ENCODE results near the gene ZFP36L1. TPM values are rescaled to one million over a fixed set of nuclear protein-coding genes. Genes with fewer than 3 reads are reported as not detected.

ZFP36L1 gene
- total RNA-seq, 1 experiment from 2014 or later, result 426 TPM

GRCh38 chr14:68809524-68809923 is 16.7 kb upstream of the ZFP36L1 start:
- no peaks in the 10 kb centered on the region for H3K9me3 Mint-ChIP-seq (ENCODE audit: unreplicated experiment)
- peaks cover 6% of the 10 kb centered on the region for H3K36me3 Mint-ChIP-seq (ENCODE audit: insufficient read depth, unreplicated experiment)
- CTCF ChIA-PET, result interaction anchor here (0.6 to 1.1 kb wide), 3 partner anchors 14 to 561 kb away, joined by 3 read pairs; no protein-coding TSS in a partner anchor
- TF ChIP-seq CTCF (IDR thresholded peaks at IDR 0.05; ENCODE audit: unreplicated experiment), result no peak
- POLR2A ChIA-PET, result interaction anchor here (0.9 to 2.2 kb wide), 3 partner anchors 9 to 17 kb away, joined by 3 to 13 read pairs (median 6); partner anchors contain the start of gene ZFP36L1
- no TSS peak for BruUV-seq (replicated peaks)
- intact Hi-C loops (cut with micrococcal nuclease), result no loop called here
- no peaks in the 10 kb centered on the region for H3K27me3 Mint-ChIP-seq (ENCODE audit: insufficient read depth, unreplicated experiment)
- H3K4me1 Mint-ChIP-seq (ENCODE audit: insufficient read depth, unreplicated experiment), result peaks cover 15% of the 10 kb centered on the region
- DNase-seq (ENCODE audit: unreplicated experiment), result no peak
- no peak overlapping the region for H3K4me3 Mint-ChIP-seq (ENCODE audit: unreplicated experiment)
- H3K27ac Mint-ChIP-seq (ENCODE audit: low read depth, unreplicated experiment), result no peak overlapping the region

GRCh38 chr14:68808696-68809480 is 16.0 kb upstream of the ZFP36L1 start:
- Mint-ChIP-seq H3K4me3 (ENCODE audit: unreplicated experiment) (no peak overlapping the region), H3K36me3 (ENCODE audit: insufficient read depth, unreplicated experiment) (peaks cover 6% of the 10 kb centered on the region), H3K27ac (ENCODE audit: low read depth, unreplicated experiment) (no peak overlapping the region), H3K9me3 (ENCODE audit: unreplicated experiment) (no peaks in the 10 kb centered on the region), H3K27me3 (ENCODE audit: insufficient read depth, unreplicated experiment) (no peaks in the 10 kb centered on the region), H3K4me1 (ENCODE audit: insufficient read depth, unreplicated experiment) (peaks cover 11% of the 10 kb centered on the region)
- no peak for DNase-seq (ENCODE audit: unreplicated experiment)
- ChIA-PET CTCF (interaction anchor here (0.6 to 1.1 kb wide), 4 partner anchors 14 to 560 kb away, joined by 3 read pairs; no protein-coding TSS in a partner anchor), POLR2A (interaction anchor here (0.9 to 2.2 kb wide), 3 partner anchors 8 to 16 kb away, joined by 3 to 13 read pairs (median 6); partner anchors contain the start of gene ZFP36L1)
- no TSS peak for BruUV-seq (replicated peaks)
- intact Hi-C loops (cut with micrococcal nuclease), result no loop called here
- TF ChIP-seq CTCF (IDR thresholded peaks at IDR 0.05; ENCODE audit: unreplicated experiment), result no peak

DNA sequence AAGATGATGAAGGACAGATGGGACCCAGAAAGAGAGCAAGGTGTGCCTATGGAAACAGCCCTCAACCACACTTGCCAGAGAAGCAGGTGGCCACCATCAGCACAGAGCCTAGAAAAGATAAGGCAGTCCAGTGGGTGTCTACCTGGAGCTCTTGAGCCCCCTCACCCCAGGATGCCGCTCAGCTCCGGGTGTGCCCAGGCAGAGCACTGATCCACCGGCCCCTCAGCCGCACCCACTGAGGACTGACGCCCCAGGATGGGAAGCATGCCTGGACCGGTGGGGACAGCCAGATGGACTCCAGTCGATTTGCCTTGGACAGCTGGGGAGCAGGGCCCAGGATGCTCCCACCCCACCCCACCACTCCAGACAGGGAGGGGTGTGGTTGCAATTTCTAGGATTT is 15.1 kb upstream of the ZFP36L1 start:
- DNase-seq (ENCODE audit: unreplicated experiment), result no peak
- Mint-ChIP-seq H3K27ac (ENCODE audit: low read depth, unreplicated experiment) (no peak overlapping the region), H3K9me3 (ENCODE audit: unreplicated experiment) (no peaks in the 10 kb centered on the region), H3K4me3 (ENCODE audit: unreplicated experiment) (no peak overlapping the region), H3K27me3 (ENCODE audit: insufficient read depth, unreplicated experiment) (no peaks in the 10 kb centered on the region), H3K4me1 (ENCODE audit: insufficient read depth, unreplicated experiment) (peaks cover 11% of the 10 kb centered on the region), H3K36me3 (ENCODE audit: insufficient read depth, unreplicated experiment) (peaks cover 6% of the 10 kb centered on the region)
- ChIA-PET CTCF (interaction anchor here (1.0 to 2.0 kb wide), 3 partner anchors 8 to 18 kb away, joined by 3 to 10 read pairs (median 3); no protein-coding TSS in a partner anchor), POLR2A (interaction anchor here (1.4 to 2.2 kb wide), 4 partner anchors 12 to 349 kb away, joined by 4 to 18 read pairs (median 6); partner anchors contain the start of gene ZFP36L1)
- no TSS peak for BruUV-seq (replicated peaks)
- TF ChIP-seq CTCF (IDR thresholded peaks at IDR 0.05; ENCODE audit: unreplicated experiment), result no peak
- intact Hi-C loops (cut with micrococcal nuclease), result no loop called here

- Mint-ChIP-seq H3K4me3 (ENCODE audit: unreplicated experiment) (no peak overlapping the region), H3K9me3 (ENCODE audit: unreplicated experiment) (peaks cover under 1% of the 10 kb centered on the region), H3K27me3 (ENCODE audit: insufficient read depth, unreplicated experiment) (no peaks in the 10 kb centered on the region), H3K4me1 (ENCODE audit: insufficient read depth, unreplicated experiment) (peaks cover 11% of the 10 kb centered on the region), H3K36me3 (ENCODE audit: insufficient read depth, unreplicated experiment) (peaks cover 6% of the 10 kb centered on the region), H3K27ac (ENCODE audit: low read depth, unreplicated experiment) (peak overlapping the region; percentile 84)
- peak; percentile 65 for DNase-seq (ENCODE audit: unreplicated experiment)
- POLR2A ChIA-PET, result interaction anchor here (0.9 to 2.2 kb wide), 7 partner anchors 9 to 867 kb away, joined by 4 to 18 read pairs (median 6); partner anchors contain the start of gene ZFP36L1
- no peak for TF ChIP-seq CTCF (IDR thresholded peaks at IDR 0.05; ENCODE audit: unreplicated experiment)
- BruUV-seq (replicated peaks), result no TSS peak
- CTCF ChIA-PET, result interaction anchor here (0.6 to 2.0 kb wide), 4 partner anchors 9 to 259 kb away, joined by 3 to 10 read pairs (median 4); no protein-coding TSS in a partner anchor
- intact Hi-C loops (cut with micrococcal nuclease), result no loop called here
These were observed 14.3 kb upstream of the ZFP36L1 start for GRCh38 chr14:68807148-68807600.

Data from MCF 10A (cell line).